OCI-LY3 (cell line): Measurements from ENCODE around the gene ADRA2B.
A peak's percentile ranks its signal among the peaks of the same experiment; 100 is the strongest.

Experiments used
- H2AFZ ChIP-seq: fragments of 200-600, 300-600 bp; shearing (Covaris generic); 2 replicates; pipeline ENCODE4 v1.6.0; 2014; ENCODE audit warnings: antibody characterized with exemption, low read depth, low read length
- H3K27ac ChIP-seq: fragments of 200-600, 300-600 bp; sonication (generic); 2 replicates; pipeline ENCODE4 v1.5.1; 2014; ENCODE audit warnings: mild to moderate bottlenecking, low read length, moderate library complexity, mixed read lengths
- H3K27me3 ChIP-seq: fragments of 200-600, 300-600 bp; sonication (generic); 2 replicates; pipeline ENCODE4 v1.6.1; 2014; ENCODE audit warnings: low read depth, low read length, mixed read lengths
- H3K36me3 ChIP-seq: fragments of 200-600, 300-600 bp; sonication (generic); replicated peaks from 2 replicates; pipeline ENCODE3; 2014; ENCODE audit warnings: low read depth, low read length, mixed read lengths
- H3K4me1 ChIP-seq: fragments of 300-600, 200-600 bp; sonication (generic); 2 replicates; pipeline ENCODE4 v1.6.1; 2014; ENCODE audit warnings: low read length, mixed read lengths
- H3K4me2 ChIP-seq: fragments of 200-600, 300-600 bp; sonication (generic); 2 replicates; pipeline ENCODE4 v1.6.1; 2014; ENCODE audit warnings: low read length, mixed read lengths
- H3K4me3 ChIP-seq: fragments of 300-600, 200-600 bp; sonication (generic); 2 replicates; pipeline ENCODE4 v1.5.1; 2014; ENCODE audit warnings: antibody characterized with exemption, mild to moderate bottlenecking, low read length, moderate library complexity
- H3K79me2 ChIP-seq: fragments of 300-600, 200-600 bp; shearing (Covaris generic); 2 replicates; pipeline ENCODE4 v1.6.1; 2014; ENCODE audit warnings: mild to moderate bottlenecking, low read length, mixed read lengths
- H3K9ac ChIP-seq: fragments of 300-600, 200-600 bp; shearing (Covaris generic); 2 replicates; pipeline ENCODE4 v1.6.0; 2014; ENCODE audit warnings: mild to moderate bottlenecking, low read length, moderate library complexity
- H3K9me3 ChIP-seq: fragments of 200-600, 300-600 bp; shearing (Covaris generic); 2 replicates; pipeline ENCODE4 v1.6.1; 2014; ENCODE audit warnings: low read length, mixed read lengths; ENCODE audit not compliant: insufficient read depth
- H4K20me1 ChIP-seq: fragments of 200-600, 300-600 bp; sonication (generic); 2 replicates; pipeline ENCODE4 v1.6.1; 2016; ENCODE audit warnings: low read length, mixed read lengths; ENCODE audit not compliant: insufficient read depth
- CTCF ChIP-seq: fragments of 200-600, 300-600 bp; sonication (generic); IDR thresholded peaks from 2 replicates; pipeline ENCODE4 v1.5.1; 2014; ENCODE audit warnings: antibody characterized with exemption, low read length, low read depth
- EZH2phosphoT487 ChIP-seq: fragments of 200-600 bp; shearing (Covaris generic); IDR thresholded peaks from 2 replicates; pipeline ENCODE4 v1.6.1; 2018; ENCODE audit warnings: antibody characterized with exemption, mixed run types, low read depth

The ADRA2B gene

GRCh38 chr2:96148410-96149217 is 32.2 kb upstream of the ADRA2B start:
- peaks cover 45% of the 10 kb centered on the region for H3K4me1 ChIP-seq
- peak overlapping the region; percentile 57 for H3K4me3 ChIP-seq
- H3K4me2 ChIP-seq: peak overlapping the region; percentile 98
- peak overlapping the region; percentile 98 for H3K27ac ChIP-seq
- H3K9ac ChIP-seq: peak overlapping the region; percentile 98
- H3K79me2 ChIP-seq: peaks cover 20% of the 10 kb centered on the region
- H3K36me3 ChIP-seq: peaks cover 12% of the 10 kb centered on the region
- H2AFZ ChIP-seq: no peak overlapping the region
- TF ChIP-seq CTCF: no peak
- TF ChIP-seq EZH2phosphoT487: no peak
- peaks cover 10% of the 10 kb centered on the region for H4K20me1 ChIP-seq
- H3K9me3 ChIP-seq: no peaks in the 10 kb centered on the region
- no peaks in the 10 kb centered on the region for H3K27me3 ChIP-seq

DNA sequence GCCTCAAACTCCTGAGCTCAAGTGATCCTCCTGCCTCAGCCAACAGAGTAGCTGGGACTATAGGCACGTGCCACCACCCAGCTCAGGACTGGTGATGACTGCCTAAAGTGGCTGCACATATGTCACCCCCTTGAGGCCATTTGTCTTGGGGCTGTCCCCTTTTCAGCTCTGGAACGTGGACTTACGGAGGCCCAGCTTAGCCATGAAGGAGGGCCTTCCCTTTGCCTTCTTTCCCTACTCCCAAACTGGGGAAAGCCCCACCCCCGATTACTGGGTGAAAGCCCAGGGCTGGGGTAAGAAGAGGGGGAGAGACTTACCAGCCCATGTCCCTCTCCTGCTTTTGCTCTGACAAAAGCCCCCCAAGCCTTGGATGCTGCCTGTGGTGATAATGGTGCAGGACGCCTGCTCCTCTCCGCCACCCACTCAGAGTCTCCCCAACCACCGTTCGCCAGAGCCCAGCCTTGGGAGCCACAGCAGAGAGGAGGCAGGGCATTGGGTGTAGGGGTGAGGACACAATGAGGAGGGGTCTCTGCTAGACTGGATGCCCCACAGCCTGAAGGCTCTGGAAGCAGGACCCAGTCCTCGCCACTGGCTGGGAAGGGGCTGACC is 31.3 kb upstream of the ADRA2B start:
- peak overlapping the region; percentile 98 for H3K9ac ChIP-seq
- H3K4me1 ChIP-seq: peaks cover 54% of the 10 kb centered on the region
- TF ChIP-seq CTCF: no peak
- TF ChIP-seq EZH2phosphoT487: no peak
- no peak overlapping the region for H2AFZ ChIP-seq
- no peaks in the 10 kb centered on the region for H3K9me3 ChIP-seq
- peaks cover 29% of the 10 kb centered on the region for H3K79me2 ChIP-seq
- H4K20me1 ChIP-seq: peaks cover 19% of the 10 kb centered on the region
- no peaks in the 10 kb centered on the region for H3K27me3 ChIP-seq
- H3K4me2 ChIP-seq: peak overlapping the region; percentile 98
- H3K4me3 ChIP-seq: peak overlapping the region; percentile 57
- peaks cover 21% of the 10 kb centered on the region for H3K36me3 ChIP-seq
- peak overlapping the region; percentile 98 for H3K27ac ChIP-seq

DNA sequence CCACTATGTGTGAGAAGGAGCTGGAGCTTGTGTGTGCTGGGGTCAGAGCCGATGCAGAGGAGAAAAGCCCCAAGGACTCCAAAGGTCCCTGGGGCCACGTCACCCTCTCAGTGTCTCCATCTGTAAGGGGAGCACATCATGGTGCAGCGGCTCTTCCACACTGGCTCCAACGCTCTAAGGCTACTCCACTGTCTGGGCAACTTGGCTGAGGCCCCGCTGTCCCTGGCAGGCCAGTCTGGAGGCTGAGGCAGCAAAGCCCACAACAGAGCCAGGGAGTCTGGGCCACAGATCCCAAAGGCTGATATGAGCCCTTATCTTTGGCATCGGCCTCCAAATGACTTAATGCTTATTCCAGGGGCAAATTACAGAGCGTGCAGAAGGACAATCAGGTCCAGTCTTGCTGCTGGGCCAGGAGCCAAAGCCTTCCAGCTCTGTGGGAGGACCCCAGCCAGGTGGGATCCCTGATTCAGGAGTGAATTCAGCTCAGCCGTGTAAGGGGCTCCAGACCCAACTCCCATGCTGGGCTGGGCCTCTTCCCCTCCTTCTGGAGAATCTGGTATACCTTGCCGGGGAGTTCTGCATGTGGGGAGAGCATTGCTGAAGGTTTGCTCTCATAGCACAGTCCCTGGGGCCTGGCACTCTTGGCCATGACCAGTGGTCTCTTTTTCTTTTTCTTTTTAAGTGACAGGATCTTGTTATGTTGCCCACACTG is 30.7 kb upstream of the ADRA2B start:
- TF ChIP-seq EZH2phosphoT487 (no peak), CTCF (no peak)
- Histone ChIP-seq H3K4me1 (peaks cover 60% of the 10 kb centered on the region), H2AFZ (no peak overlapping the region)

More for the DNA sequence above, 30.7 kb upstream of the ADRA2B start:
- H3K27ac ChIP-seq: peak overlapping the region; percentile 98
- H3K27me3 ChIP-seq: no peaks in the 10 kb centered on the region
- peak overlapping the region; percentile 98 for H3K9ac ChIP-seq
- peaks cover 27% of the 10 kb centered on the region for H3K36me3 ChIP-seq
- no peaks in the 10 kb centered on the region for H3K9me3 ChIP-seq
- H4K20me1 ChIP-seq: peaks cover 26% of the 10 kb centered on the region
- H3K79me2 ChIP-seq: peaks cover 36% of the 10 kb centered on the region
- H3K4me2 ChIP-seq: peak overlapping the region; percentile 98
- H3K4me3 ChIP-seq: peak overlapping the region; percentile 95
